Endodermal cell (in vitro differentiated cells): ENCODE results near the gene KRTAP4-6. TPM values are rescaled to one million over a fixed set of nuclear protein-coding genes. Genes with fewer than 3 reads are reported as not detected.
"Not testable (repeated sequence)": the region's sequence is repeated elsewhere in the genome, so short reads cannot be mapped to it uniquely, and the experiment has no call there.

Source experiments
- DNase-seq: peaks from one replicate; pipeline ENCODE4 v3.0.0-alpha.2; 2017
- H3K27ac ChIP-seq: 2 replicates; pipeline ENCODE4 v1.5.1; 2013; ENCODE audit warnings: mild to moderate bottlenecking, low read depth, low read length, moderate library complexity
- H3K27me3 ChIP-seq: 2 replicates; pipeline ENCODE4 v1.6.1; 2013; ENCODE audit warnings: mild to moderate bottlenecking, low read length, moderate library complexity; ENCODE audit not compliant: insufficient read depth, control insufficient read depth, poor library complexity, severe bottlenecking
- H3K36me3 ChIP-seq: 2 replicates; pipeline ENCODE4 v1.7.0; 2013; ENCODE audit warnings: mild to moderate bottlenecking, low read length, moderate library complexity; ENCODE audit not compliant: control insufficient read depth, insufficient read depth
- H3K4me1 ChIP-seq: one replicate; pipeline ENCODE4 v1.7.0; 2013; ENCODE audit warnings: low read length; ENCODE audit not compliant: control insufficient read depth, insufficient read depth
- H3K4me3 ChIP-seq: 2 replicates; pipeline ENCODE4 v1.5.1; 2013; ENCODE audit warnings: mild to moderate bottlenecking, low read length, moderate library complexity
- H3K9ac ChIP-seq: 2 replicates; pipeline ENCODE4 v1.6.1; 2013; ENCODE audit warnings: mild to moderate bottlenecking, low read length, moderate library complexity; ENCODE audit not compliant: poor library complexity, severe bottlenecking; ENCODE audit errors: extremely low read depth
- H3K9me3 ChIP-seq: 2 replicates; pipeline ENCODE4 v1.6.1; 2013; ENCODE audit warnings: mild to moderate bottlenecking, low read length, moderate library complexity; ENCODE audit not compliant: control insufficient read depth
- H3K27ac Mint-ChIP-seq: 2 replicates; pipeline ENCODE4 v1.8.0; 2020; ENCODE audit warnings: mixed read lengths
- H3K27me3 Mint-ChIP-seq: 2 replicates; pipeline ENCODE4 v1.8.0; 2021; ENCODE audit warnings: mild to moderate bottlenecking, mixed read lengths; ENCODE audit not compliant: insufficient read depth
- H3K36me3 Mint-ChIP-seq: 2 replicates; pipeline ENCODE4 v1.8.0; 2020; ENCODE audit warnings: low read depth, mixed read lengths
- H3K4me1 Mint-ChIP-seq: 2 replicates; pipeline ENCODE4 v1.8.0; 2020; ENCODE audit warnings: mixed read lengths
- H3K4me3 Mint-ChIP-seq: 2 replicates; pipeline ENCODE4 v1.8.0; 2020; ENCODE audit warnings: mild to moderate bottlenecking, moderate library complexity, mixed read lengths
- H3K9me3 Mint-ChIP-seq: 2 replicates; pipeline ENCODE4 v1.8.0; 2020; ENCODE audit warnings: mild to moderate bottlenecking, mixed read lengths
- CTCF ChIP-seq: fragments of 200-600 bp; sonication (generic); conservative IDR thresholded peaks from 2 replicates; pipeline ENCODE4 v1.5.0; 2021; ENCODE audit warnings: antibody characterized with exemption, mild to moderate bottlenecking
- WGBS, 2 experiments: methylation state at CpG; one replicate each; pipeline versions ENCODE4 v1.1.5 to v1.1.7; 2013; ENCODE audit warnings: missing lambda C conversion rate in 2 of 2, mixed read lengths in 1 of 2; ENCODE audit not compliant: insufficient coverage in 1 of 2, insufficient read length in 1 of 2; 5-methylcytosine and 5-hydroxymethylcytosine counted together
- total RNA-seq, 2 donors: library from RNA; stranded (reverse); fragmentation: NEBNext Ultra II Directional in 1 of 2; extraction: Animal tissue kit (Norgen Biotek cat#: 25700) in 1 of 2; gene quantifications; 2 replicates in 1 of 2; 3 replicates in 1 of 2; pipeline ENCODE4 v1.2.1, GENCODE V29; 2021

KRTAP4-6 gene
- total RNA-seq, 2 donors from 2014 or later = not detected

DNA sequence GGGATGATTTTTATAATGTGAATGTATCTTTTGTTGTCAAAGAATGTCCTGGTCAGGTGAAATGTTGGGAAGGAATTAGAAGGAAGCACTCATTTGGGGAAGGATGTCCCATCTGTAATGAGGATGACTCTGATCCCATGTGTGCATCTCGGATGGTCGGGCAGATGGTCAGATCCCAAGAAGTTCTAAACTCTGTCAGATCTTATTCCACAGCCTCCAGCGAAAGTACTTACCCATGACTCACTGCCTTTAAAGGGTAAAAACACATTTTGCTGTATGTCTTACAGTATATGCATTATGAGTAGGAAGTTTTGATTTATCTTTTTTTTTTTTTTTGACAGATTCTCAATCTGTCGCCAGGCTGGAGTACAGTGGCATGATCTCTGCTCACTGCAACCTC lies 21.6 kb downstream of the KRTAP4-6 start:
- peaks cover 6% of the 10 kb centered on the region for H3K9me3 Mint-ChIP-seq
- WGBS, 2 experiments = 94 to 100% methylated on average over 1 to 4 of the region's 4 CpGs
- Histone ChIP-seq H3K27ac (no peak overlapping the region), H3K4me1 (no peaks in the 10 kb centered on the region), H3K9ac (no peak overlapping the region), H3K27me3 (no peaks in the 10 kb centered on the region), H3K9me3 (no peaks in the 10 kb centered on the region), H3K36me3 (no peaks in the 10 kb centered on the region), H3K4me3 (no peak overlapping the region)
- no peak overlapping the region for H3K27ac Mint-ChIP-seq
- H3K4me1 Mint-ChIP-seq = no peaks in the 10 kb centered on the region
- TF ChIP-seq CTCF = no peak
- H3K27me3 Mint-ChIP-seq = peaks cover 8% of the 10 kb centered on the region
- no peak for DNase-seq
- H3K36me3 Mint-ChIP-seq = no peaks in the 10 kb centered on the region
- H3K4me3 Mint-ChIP-seq = no peak overlapping the region

- DNase-seq, H3K36me3 ChIP-seq, H3K27ac Mint-ChIP-seq, H3K4me1 Mint-ChIP-seq, H3K4me1 ChIP-seq, H3K27me3 ChIP-seq, H3K9me3 ChIP-seq, H3K27me3 Mint-ChIP-seq, H3K36me3 Mint-ChIP-seq, H3K9ac ChIP-seq, H3K4me3 ChIP-seq, H3K4me3 Mint-ChIP-seq, H3K27ac ChIP-seq: not testable (repeated sequence)
- peaks cover 13% of the 10 kb centered on the region for H3K9me3 Mint-ChIP-seq
- WGBS, 2 experiments = 81 to 100% methylated on average over 5 to 10 of the region's 10 CpGs
These were observed 22.4 kb downstream of the KRTAP4-6 start, which contains the start of gene KRTAP4-11 for GRCh38 chr17:41117846-41118386. KRTAP4-11 (minus strand) TSS chr17:41118373; CDS start chr17:41118315, 58 bp downstream.

- Histone ChIP-seq H3K27ac (no peak overlapping the region), H3K4me3 (no peak overlapping the region), H3K27me3 (no peaks in the 10 kb centered on the region), H3K4me1 (no peaks in the 10 kb centered on the region), H3K9ac (no peak overlapping the region), H3K9me3 (peaks cover 23% of the 10 kb centered on the region), H3K36me3 (no peaks in the 10 kb centered on the region)
- Mint-ChIP-seq H3K36me3 (no peaks in the 10 kb centered on the region), H3K27ac (no peak overlapping the region), H3K27me3 (peaks cover 8% of the 10 kb centered on the region), H3K9me3 (peaks cover 20% of the 10 kb centered on the region), H3K4me1 (no peaks in the 10 kb centered on the region), H3K4me3 (no peak overlapping the region)
- TF ChIP-seq CTCF = no peak
- 89 to 93% methylated on average over 5 of the region's 5 CpGs for WGBS, 2 experiments
- DNase-seq = no peak
These were observed 24.0 kb downstream of the KRTAP4-6 start for GRCh38 chr17:41116297-41116696.
